ENCODE data around the gene COL4A1.

Gene COL4A1

DNA sequence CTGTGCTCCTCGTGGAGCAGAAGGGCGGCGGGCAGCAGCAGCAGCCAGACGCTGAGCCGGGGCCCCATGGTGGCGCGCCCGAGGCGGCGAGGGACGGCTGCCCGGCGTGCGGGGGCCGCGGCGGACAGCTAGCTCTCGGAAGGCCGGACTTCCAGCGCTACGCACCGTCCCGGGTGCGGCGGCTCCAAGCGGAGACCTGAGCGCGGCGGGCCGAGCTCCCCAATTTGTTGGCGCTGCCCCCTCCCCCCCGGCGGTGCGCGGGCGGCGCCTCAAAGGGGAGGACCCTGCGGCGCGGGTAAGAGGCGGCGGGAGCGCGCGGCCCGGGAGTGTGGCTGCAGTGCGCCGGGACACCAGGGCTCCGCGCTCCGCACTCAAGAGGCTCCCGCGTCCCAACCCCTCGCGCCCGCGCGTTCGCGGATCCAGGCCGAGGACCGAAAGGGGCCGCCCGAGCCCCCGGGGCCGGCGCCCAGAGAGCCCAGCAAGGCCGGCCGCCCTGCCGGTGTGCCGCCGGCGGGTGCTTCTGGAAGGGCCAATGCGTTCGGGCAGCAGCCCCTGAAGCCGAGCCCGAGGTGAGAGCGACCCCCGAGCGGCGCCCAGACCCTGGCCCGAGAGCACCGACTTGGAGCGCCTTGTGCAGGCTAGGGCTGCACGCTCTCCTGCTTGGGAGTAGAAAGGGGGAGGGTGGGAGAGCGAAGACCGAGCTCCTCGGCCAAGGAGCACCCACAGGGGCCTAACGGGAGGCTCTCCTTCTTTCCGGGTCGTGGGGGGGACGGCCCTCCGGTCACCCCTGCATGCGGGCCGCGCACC lies at the start of gene COL4A1, which contains the start of gene COL4A2:
Gene COL4A1 (minus strand): TSS at position 198 of the 807 bp plus-strand sequence. CDS start 130 bp downstream, at position 68.
Gene COL4A2 (plus strand): TSS at position 325 of the 807 bp plus-strand sequence. CDS start 620 bp downstream, outside the sequence.
- no peak for DNase-seq (ENCODE audit: low read depth in 2 of 2, low spot score in 1 of 2)

DNA sequence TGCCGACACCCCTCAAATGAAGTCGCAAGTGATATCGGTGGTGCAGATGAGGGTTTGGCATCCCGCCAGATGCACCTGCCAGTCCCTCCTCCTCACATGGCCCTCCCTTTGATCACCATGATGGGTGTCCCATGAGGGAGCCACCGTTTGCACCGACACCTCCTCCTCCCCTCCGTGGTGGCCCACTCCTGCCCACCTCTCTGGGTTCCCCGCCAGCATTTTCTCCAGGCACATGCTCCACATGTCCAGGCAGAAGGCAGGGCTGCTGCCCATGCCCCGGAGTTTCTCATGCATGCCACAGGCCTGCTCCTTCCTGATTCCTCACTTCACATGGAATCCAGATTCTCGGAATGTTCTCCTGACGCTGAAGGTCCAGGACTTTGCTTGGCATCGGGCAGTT lies 49.4 kb upstream of the COL4A1 start:
- no peak for DNase-seq (ENCODE audit: low read depth in 2 of 2, low spot score in 1 of 2)

DNA sequence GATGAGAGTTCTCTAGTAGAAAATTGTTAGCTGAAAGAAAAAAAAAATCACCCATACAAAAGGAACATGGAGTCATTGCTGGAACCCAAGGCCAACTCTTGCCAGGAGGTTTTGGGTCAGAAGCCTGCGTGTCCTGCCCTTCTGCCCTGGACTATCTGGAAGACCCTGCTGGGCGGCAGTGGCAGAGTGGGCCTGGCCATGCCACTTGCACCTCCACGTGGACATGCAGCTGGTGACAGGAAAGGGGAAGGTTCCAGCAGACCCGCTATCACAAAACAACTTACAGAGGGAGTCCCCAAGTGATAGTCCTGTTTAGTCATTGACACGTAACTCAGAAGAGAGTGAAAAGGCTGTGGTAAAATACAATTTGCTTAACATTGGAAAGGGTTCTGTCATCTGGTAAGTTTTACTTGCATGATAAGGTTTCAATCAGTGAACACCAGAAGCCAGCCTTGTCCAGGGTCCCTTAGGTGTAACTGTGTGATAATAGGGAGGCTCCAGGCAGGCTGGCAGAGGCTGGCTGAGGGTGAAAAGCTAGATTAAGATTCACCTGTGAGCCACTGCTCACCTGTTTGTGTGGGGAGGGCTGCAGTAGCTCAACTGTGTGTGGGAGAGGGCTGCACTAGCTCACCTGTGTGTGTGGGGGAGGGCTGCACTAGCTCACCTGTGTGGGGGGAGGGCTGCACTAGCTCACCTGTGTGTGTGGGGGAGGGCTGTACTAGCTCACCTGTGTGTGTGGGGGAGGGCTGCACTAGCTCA lies 47.9 kb upstream of the COL4A1 start:
- DNase-seq (ENCODE audit: low read depth in 2 of 2, low spot score in 1 of 2), result no peak

DNA sequence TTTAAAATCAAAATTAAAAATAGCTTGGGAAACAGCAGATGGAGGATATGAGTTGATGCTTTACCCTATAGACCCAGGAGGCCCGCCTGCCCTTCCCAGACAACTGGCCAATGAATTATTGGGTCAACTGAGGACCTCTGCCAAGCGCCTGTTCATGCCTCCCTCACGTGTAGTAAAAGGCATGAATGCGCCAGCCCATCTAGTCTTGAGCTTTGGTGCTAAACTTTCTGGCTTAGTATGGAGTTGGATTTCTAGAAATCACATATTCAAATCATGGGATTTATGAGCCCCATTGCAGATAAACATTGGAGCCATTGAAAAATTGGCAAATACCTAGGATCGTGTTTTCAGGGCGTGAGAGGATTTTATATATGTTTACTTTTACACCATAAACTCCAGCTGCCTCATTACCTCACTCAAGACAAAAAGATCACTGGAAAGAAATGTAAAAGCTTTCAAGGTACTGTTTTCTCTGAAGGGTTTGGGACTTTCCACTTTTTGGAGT lies 47.2 kb upstream of the COL4A1 start:
- DNase-seq (ENCODE audit: low read depth in 2 of 2, low spot score in 1 of 2), result no peak

DNA sequence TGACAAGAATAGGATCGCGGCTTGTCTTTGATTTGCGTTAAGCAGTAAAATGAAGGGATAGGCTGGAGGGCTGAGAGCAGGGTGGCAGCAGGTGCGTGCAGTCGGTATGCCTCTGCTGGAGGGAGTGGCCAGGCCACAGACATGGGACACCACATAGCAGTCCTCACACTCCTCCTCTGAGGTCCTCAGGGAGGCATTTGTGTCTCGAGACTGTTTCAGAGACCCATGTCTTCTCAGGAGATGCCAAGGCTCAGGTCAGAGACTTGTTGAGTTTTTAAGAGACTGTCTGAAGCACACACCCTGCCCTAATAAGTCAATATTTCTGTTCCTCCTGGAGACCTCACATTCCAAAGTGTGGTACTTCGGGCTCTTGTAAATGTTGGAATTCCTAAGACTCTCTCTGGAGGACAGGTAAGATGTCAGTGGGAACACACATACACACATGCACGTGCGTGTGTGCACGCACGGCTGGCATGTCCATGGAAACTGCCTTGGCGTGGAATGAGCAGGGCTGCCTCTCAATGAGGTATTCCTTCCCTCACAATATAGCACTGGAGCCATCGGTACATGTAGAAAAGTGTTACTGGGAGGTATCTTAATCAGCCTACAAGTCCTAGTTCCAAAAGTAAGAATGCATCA lies 46.5 kb upstream of the COL4A1 start:
- DNase-seq (ENCODE audit: low read depth in 2 of 2, low spot score in 1 of 2), result no peak

DNA sequence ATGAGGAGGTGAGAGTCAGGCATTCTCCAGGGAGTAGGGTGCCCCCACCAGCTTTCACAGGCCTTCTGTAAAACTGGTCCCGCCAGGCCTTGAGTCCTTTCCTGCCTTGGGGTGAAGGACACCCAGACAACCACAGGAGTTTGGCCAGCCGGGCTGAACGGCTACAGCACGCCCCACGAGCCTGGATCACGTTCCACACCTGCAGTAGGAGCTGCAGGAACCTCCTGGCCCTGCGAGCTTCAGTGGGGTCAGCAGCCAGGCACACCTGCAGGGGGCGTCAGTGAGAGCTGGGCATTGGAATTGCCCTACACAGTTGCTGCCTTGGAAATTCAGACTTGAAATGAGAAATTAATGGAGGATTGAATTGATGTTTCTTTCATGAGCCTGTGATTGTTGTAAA lies 45.8 kb upstream of the COL4A1 start:
- no peak for DNase-seq (ENCODE audit: low read depth in 2 of 2, low spot score in 1 of 2)

DNA sequence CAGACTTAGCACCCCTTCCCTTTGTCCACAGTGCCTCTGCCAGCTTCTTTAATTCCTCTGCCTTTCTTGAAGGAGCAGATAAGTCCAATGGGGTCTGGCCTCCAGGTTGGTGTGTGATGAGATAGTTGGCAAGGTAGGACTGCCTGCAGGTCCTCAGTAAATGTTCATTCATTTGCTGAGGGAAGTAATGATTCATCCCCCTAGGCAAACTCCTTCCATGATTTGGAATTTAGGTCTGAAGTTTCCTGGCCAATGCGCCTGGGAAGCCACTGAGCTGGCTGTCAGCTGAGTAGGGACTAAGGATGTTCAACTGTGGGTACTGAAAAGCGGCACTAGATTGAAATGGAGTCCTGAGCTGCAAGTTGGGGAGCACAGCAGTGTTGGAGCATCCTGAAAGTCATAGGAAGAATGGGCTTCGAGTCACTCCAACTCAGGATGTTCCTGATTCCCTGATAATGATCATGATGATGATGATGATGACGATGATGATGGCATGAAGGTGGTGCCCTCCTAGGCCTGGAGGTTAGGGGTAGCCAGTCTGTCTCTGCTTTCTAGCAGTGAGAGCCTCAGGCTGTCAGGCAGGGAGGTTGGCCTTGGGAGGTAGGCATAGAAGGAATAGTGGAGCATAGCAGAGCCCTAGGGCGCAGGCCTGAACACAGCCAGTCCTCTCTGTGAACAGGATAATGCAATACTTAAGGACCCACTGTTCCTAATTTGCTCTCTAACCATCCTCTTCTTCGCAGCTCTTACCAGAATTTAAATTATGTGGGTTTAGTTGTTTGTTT lies 44.9 kb upstream of the COL4A1 start:
- DNase-seq (ENCODE audit: low read depth in 2 of 2, low spot score in 1 of 2), result no peak

DNA sequence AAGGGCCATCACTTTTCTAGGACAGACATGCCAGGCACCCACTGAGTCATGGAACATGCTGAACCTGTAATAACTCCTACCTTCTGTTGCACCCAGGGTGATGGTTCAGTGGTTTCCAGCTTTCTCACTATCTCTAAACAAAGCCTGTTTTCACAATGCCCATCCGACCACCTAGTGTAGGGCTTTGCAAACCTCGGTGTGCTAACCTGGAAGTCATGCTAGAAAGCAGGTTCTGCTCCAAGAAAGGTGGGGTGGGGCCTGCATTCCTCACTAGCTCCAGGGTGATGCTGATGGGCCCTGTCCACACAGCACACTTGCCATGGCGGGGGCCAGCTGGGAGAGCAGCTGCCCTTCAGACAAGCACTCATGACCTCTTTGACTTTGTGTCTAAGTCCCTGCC lies 43.6 kb upstream of the COL4A1 start:
- DNase-seq (ENCODE audit: low read depth in 2 of 2, low spot score in 1 of 2), result no peak

DNA sequence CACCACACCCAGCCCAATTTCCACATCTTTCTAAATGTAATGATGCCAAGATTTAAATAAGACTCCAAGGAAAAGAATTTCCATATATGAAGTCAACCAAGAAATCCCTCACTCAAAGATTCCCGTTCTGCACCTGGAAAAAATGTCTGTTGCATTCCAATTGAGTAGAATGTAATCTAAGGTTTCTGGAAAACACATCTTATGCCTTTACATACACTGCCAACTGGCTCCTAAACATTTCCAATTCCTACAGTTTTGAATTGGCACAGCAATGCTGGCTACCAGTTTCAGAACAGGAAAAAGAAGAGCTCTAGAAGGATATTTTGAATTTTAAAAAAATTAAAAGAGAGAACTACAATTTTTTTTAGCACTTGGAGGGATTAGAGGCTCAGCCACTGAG lies 43.1 kb upstream of the COL4A1 start:
- no peak for DNase-seq (ENCODE audit: low read depth in 2 of 2, low spot score in 1 of 2)

DNA sequence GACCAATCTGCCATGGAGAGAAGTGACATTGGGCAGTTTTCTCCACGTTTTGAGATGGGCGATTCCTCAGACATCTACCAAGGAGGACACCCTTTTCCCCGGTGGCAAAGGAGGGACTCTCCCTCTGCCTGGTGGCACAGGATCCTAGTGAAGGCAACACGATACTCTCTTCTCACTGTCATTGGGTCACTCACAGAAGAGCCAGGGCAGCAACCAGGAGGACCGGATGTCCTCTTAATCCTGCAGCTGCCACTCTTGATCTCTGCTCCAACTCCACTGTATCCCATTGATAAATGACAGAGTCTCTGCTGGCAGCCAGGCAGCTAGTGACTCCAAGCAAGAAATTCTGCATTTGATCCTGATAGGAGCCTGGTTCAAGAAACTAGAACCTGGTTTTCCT lies 42.3 kb upstream of the COL4A1 start:
- no peak for DNase-seq (ENCODE audit: low read depth in 2 of 2, low spot score in 1 of 2)

DNA sequence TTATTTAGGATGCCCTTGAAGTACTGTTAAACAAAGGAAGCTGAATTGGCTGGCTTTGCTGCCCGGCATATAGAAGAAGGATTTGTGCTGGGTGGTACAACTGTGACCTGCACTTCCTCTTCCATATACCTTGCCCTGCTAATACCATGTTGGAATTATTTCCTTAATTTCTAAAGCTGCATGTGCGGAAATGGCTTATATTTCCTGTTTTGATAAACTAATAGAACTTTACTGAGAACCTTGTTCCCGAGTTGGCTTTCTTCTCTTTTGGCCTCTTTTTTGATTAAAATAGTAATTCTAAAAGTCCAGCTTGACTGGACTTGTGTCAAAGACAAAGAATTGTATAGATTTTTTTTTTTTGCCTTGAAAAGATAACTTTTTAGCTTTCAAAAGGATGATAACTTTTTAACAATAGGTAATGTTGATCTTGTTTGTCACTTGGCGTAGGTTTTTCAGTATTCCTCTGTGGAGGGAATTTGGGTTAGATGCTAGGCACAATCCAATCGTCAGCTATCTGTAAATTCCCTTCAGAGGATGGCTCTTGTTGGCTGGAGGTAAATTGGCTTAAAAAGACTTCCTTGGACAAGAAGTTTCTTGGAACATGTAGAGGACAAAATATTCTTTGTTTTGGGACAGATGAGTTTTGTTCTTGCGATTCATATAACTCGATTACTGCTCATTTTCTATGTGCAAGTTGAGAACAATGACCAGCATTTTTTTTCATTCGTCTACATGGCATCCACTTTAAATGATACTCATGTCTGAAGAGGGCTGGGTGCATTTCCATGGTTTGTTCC lies 41.5 kb upstream of the COL4A1 start:
- no peak for DNase-seq (ENCODE audit: low read depth in 2 of 2, low spot score in 1 of 2)

DNA sequence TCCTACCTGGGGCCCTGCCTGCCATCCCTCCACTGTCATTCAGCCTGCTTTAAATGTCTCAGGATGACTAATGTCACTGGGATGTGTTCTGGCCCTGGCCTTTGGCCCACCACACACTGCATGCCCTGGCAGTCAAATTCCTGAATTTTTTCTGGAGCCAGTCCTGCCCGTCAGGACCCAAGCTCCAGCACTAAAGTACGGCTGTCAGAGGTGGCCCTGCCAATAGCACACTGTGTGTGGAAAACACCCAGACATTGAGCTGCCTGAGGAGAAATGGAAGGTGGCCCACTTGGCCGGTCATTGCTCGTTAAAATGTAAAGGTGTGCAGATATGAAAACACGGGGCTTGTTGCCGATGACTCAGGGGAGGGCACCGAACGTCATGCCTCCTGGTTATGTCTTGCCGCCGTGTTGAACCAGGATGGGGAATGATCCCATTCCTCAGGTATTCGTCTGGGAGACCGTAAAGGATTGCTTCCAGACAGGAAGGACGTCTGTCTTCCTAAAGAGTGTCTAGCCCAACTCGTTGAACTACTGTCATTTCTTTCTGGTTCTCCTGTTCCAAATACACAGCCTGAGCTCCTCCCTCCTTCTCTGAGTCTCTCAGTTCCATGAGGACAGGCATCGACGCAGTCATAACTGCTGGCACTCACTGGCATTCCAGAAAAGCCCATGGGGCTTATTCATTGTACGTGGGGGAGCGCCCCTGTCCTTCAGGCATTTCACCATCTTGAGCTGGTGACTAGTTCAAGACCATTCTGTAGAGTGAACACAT lies 40.8 kb upstream of the COL4A1 start:
- no peak for DNase-seq (ENCODE audit: low read depth in 2 of 2, low spot score in 1 of 2)

DNA sequence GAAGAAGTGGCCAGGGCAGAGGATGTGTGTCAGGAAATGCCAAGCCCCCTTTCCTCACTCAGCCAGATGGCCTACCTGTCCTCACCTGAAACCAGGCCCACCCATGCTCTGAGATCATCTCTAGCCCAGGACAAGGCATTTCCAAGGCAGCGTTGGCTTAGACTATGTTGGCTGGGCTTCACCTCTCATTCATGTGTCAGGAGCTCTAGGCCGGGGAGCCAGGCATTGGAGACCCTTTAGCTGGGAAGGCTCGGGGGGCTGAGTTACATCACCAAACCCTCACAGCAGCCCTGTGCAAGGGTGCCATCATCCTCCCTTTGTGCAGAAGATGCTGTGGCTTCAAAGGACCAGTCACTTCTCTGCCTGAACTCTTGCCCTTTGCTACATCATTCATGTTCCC lies 40.1 kb upstream of the COL4A1 start:
- no peak for DNase-seq (ENCODE audit: low read depth in 2 of 2, low spot score in 1 of 2)

DNA sequence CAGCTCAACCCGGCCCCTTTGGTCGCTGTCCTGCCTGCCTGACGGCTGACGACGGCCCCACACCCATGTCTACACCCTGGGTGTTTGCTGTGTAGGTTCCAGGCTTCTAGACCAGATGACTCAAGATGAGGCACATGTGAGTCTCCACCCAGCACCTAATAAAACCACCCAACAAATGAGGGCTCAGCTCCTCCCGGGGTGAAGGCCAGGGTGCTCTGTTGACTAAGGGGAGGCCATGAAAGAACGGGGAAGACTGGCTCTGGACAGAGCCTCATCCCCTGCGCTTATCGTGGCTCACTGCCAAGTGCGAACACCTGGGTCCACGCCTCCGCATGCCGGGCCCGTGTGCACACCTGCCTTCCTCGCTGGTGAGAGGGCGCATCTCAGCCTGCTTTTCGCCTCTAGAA lies 39.7 kb upstream of the COL4A1 start:
- no peak for DNase-seq (ENCODE audit: low read depth in 2 of 2, low spot score in 1 of 2)

DNA sequence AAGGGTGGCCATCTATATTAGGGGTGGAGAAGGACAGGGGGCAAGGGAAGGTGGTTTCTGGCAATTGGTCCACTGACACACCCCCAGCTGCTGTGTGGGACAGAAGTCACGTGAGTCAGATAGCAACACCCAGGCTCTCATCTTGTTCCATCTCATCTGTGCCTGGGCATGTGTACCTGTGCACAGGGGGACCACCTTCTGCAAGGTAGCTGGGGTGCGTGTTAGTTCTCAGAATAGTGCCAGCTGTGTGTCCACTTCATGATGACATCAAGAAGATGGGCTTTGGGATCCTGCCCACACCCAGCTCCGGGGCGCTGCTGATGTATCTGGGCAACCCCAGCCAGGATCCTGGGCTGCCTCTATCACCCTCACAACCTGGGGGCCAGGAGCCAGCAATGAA lies 38.7 kb upstream of the COL4A1 start:
- DNase-seq (ENCODE audit: low read depth in 2 of 2, low spot score in 1 of 2), result no peak

DNA sequence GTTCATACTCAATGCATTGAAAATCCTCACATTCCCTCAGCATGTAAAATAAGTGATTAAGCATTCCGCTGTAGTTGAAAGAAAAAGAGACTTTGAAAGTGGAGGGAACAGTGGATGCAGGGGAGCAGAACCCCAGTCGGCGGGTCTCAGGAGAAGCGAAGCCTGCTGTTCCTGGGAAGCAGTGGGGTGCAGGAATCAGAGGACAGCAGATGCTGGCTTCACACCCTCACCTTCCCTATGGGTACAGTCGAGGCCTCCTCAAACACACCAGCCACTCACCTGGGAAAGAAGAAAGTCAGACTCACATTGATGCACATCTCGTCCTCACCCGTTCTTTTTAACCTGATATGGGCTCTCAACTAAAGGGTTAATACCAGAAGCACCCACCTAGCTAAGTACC lies 38.3 kb upstream of the COL4A1 start:
- DNase-seq (ENCODE audit: low read depth in 2 of 2, low spot score in 1 of 2), result no peak

DNA sequence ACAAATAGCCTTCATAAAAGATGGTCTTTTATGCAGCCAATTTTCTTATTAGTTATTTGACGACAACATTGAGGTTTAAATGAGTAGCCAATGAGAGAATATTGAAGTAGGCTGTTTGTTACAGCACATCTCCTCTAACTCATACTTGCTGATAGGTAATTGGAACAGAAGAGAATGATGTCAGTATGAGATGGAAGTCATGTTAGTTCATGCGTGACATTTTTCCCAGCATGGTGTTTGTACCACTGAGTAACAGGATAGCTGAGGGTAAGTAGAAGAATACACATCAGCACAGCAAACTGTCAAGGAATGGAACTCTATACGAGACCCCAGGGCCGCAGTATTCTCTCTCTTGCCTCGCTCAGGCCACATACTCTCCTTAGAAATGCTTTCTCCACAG lies 37.4 kb upstream of the COL4A1 start:
- no peak for DNase-seq (ENCODE audit: low read depth in 2 of 2, low spot score in 1 of 2)

DNA sequence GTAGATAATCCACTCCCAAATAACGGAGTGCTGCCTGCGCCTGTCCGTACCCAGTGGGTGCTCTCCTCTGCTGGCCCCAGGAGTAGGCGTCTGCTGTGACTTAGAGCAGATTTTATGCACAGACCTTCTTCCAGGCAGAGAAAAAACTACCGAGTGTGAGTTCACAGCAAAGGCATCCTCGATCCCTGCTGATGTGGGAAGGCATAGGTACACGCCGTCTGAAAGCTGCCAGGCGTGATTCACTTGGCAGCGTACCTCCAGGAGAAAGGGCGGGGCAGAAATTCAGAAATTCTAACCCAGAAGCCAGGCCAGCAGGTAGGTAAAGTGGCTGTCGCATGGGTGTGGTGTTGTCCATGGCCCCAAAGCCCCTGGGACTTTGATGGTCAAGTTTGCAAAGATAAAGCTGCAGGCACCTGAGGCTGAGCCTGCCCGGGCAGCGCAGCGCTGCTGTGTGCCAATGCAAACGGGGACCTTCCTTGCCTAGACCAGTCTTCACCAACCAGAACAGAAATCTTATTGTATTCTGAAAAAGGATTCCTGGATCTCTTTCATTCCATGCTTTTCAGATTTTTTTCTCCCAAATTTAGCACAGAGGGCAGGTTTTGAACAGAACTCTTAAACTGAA lies 36.4 kb upstream of the COL4A1 start:
- DNase-seq (ENCODE audit: low read depth in 2 of 2, low spot score in 1 of 2), result no peak

DNA sequence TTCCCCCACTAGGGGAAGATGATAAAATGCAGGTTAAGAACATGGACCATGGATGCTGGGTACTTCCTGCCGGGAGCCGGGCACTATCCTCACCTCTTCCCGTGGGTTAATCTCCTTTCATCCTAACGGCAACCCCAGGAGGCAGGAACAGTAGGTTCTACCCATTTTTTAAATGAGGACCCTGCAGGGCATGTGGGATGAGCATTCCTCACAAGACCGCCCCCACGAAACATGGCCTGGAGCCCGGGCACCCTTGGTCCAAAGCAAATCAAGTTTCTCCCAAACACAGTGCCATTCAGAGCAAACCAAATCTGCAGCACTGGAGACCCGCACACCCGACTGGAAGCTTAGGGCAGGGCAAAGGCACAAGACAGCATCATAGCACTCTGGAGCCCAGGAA lies 35.5 kb upstream of the COL4A1 start:
- DNase-seq (ENCODE audit: low read depth in 2 of 2, low spot score in 1 of 2), result no peak
